GM21737 (cell line): ENCODE data around the gene WDR5B.

Source experiments
- ATAC-seq: cut with Tn5 transposase; IDR thresholded peaks from one replicate; pipeline ENCODE4 v1.9.1; 2021; ENCODE audit warnings: mild to moderate bottlenecking, moderate library complexity; ENCODE audit not compliant: unreplicated experiment

Gene WDR5B

GRCh38 chr3:122410111-122410510 lies 5.8 kb downstream of the WDR5B start:
- ATAC-seq = no peak

- ATAC-seq = no peak
Measured at GRCh38 chr3:122409446-122409845, 6.4 kb downstream of the WDR5B start.

- no peak for ATAC-seq
Measured at GRCh38 chr3:122407946-122408345, 7.9 kb downstream of the WDR5B start.

GRCh38 chr3:122406198-122406597 lies 9.7 kb downstream of the WDR5B start:
- no peak for ATAC-seq

- no peak for ATAC-seq
Measured at GRCh38 chr3:122405015-122405414, 10.8 kb downstream of the WDR5B start.

- no peak for ATAC-seq
Measured at GRCh38 chr3:122403489-122403888, 12.4 kb downstream of the WDR5B start.

- ATAC-seq = no peak
Measured at GRCh38 chr3:122398920-122399319, 16.9 kb downstream of the WDR5B start.

GRCh38 chr3:122397201-122397600 lies 18.7 kb downstream of the WDR5B start:
- ATAC-seq = no peak

- no peak for ATAC-seq
Measured at GRCh38 chr3:122396511-122396910, 19.4 kb downstream of the WDR5B start.

GRCh38 chr3:122395582-122395981 lies 20.3 kb downstream of the WDR5B start:
- ATAC-seq = no peak

GRCh38 chr3:122394173-122394572 lies 21.7 kb downstream of the WDR5B start:
- ATAC-seq = no peak

- no peak for ATAC-seq
Measured at GRCh38 chr3:122392868-122393844, 22.7 kb downstream of the WDR5B start.

- no peak for ATAC-seq
Measured at GRCh38 chr3:122391681-122392446, 24.0 kb downstream of the WDR5B start.

GRCh38 chr3:122390665-122391064 lies 25.2 kb downstream of the WDR5B start:
- ATAC-seq = no peak

- ATAC-seq = no peak
Measured at GRCh38 chr3:122389892-122390291, 26.0 kb downstream of the WDR5B start.

- ATAC-seq = no peak
Measured at GRCh38 chr3:122389197-122389596, 26.7 kb downstream of the WDR5B start.

- ATAC-seq = no peak
Measured at GRCh38 chr3:122387709-122388108, 28.2 kb downstream of the WDR5B start.

GRCh38 chr3:122383771-122384697 lies 31.8 kb downstream of the WDR5B start, which contains the start of gene FAM162A:
TSS of gene FAM162A (plus strand) at chr3:122384182. CDS start at chr3:122384266, 84 bp downstream.
- ATAC-seq = peak; percentile 93

GRCh38 chr3:122382888-122383666 lies 32.8 kb downstream of the WDR5B start, which contains the start of gene MIX23:
TSS of gene MIX23 (minus strand) at chr3:122383231. CDS start at chr3:122383224, 7 bp downstream.
- ATAC-seq = peak; percentile 44

- no peak for ATAC-seq
Measured at GRCh38 chr3:122377975-122378374, 37.9 kb downstream of the WDR5B start.
